ENCODE results near the gene RENBP.
"Not testable (repeated sequence)": the region's sequence is repeated elsewhere in the genome, so short reads cannot be mapped to it uniquely, and the experiment has no call there.

RENBP gene

GRCh38 chrX:153944140-153944799, at the start of gene RENBP:
TSS of gene RENBP (minus strand) at chrX:153944643. CDS start at chrX:153944610, 33 bp downstream.
- FAIRE-seq = no peak

GRCh38 chrX:153993978-153994377, 49.5 kb upstream of the RENBP start:
- no peak for FAIRE-seq

GRCh38 chrX:153993079-153993478, 48.6 kb upstream of the RENBP start:
- FAIRE-seq = no peak

- no peak for FAIRE-seq
These were observed 47.7 kb upstream of the RENBP start for GRCh38 chrX:153992180-153992579.

GRCh38 chrX:153991013-153991580, 46.7 kb upstream of the RENBP start:
- no peak for FAIRE-seq

- no peak for FAIRE-seq
These were observed 45.7 kb upstream of the RENBP start for GRCh38 chrX:153989973-153990655.

GRCh38 chrX:153988493-153988892, 44.0 kb upstream of the RENBP start:
- no peak for FAIRE-seq

- no peak for FAIRE-seq
These were observed 40.1 kb upstream of the RENBP start for GRCh38 chrX:153984351-153985178.

- FAIRE-seq = no peak
These were observed 38.9 kb upstream of the RENBP start for GRCh38 chrX:153983321-153983801.

GRCh38 chrX:153981771-153982533, 37.5 kb upstream of the RENBP start:
- FAIRE-seq = no peak

GRCh38 chrX:153981231-153981630, 36.8 kb upstream of the RENBP start:
- no peak for FAIRE-seq

- FAIRE-seq = not testable (repeated sequence)
These were observed 36.0 kb upstream of the RENBP start for GRCh38 chrX:153980394-153980793.

GRCh38 chrX:153974726-153975286, 30.4 kb upstream of the RENBP start:
- no peak for FAIRE-seq

GRCh38 chrX:153974003-153974725, 29.7 kb upstream of the RENBP start:
- no peak for FAIRE-seq

- FAIRE-seq = peak; percentile 27
These were observed 28.9 kb upstream of the RENBP start for GRCh38 chrX:153973127-153974002.

- no peak for FAIRE-seq
These were observed 28.1 kb upstream of the RENBP start, which contains the start of gene TMEM187 for GRCh38 chrX:153972368-153973126. TSS of gene TMEM187 (plus strand) at chrX:153972754. CDS start at chrX:153982063, 9,309 bp downstream.

GRCh38 chrX:153971450-153972367, 27.3 kb upstream of the RENBP start, which contains the start of gene HCFC1:
TSS of gene HCFC1 (minus strand) at chrX:153971818. CDS start at chrX:153970840, 978 bp downstream.
- no peak for FAIRE-seq

- FAIRE-seq = no peak
These were observed 26.6 kb upstream of the RENBP start for GRCh38 chrX:153971124-153971449.
